HepG2 (cell line): ENCODE data around the gene GAS2L1. TPM values are rescaled to one million over a fixed set of nuclear protein-coding genes. Genes with fewer than 3 reads are reported as not detected.

Experiments
- ARNT ChIP-seq: fragments of 450-650 bp; IDR thresholded peaks from 2 replicates; pipeline ENCODE4 v1.6.1; 2017
- ARNTL ChIP-seq: sonication (generic); formaldehyde crosslinking; IDR thresholded peaks from 2 replicates; pipeline ENCODE4 v1.4.0; 2020; ENCODE audit warnings: mild to moderate bottlenecking, missing genetic modification reagents
- FIP1L1 ChIP-seq: fragments of 200-400 bp; formaldehyde crosslinking; IDR thresholded peaks from 2 replicates; pipeline ENCODE4 v1.6.1; 2018; ENCODE audit warnings: low read depth, mild to moderate bottlenecking, low read length, moderate library complexity, borderline replicate concordance; ENCODE audit not compliant: insufficient read depth
- GABPB1 ChIP-seq: IDR thresholded peaks from 2 replicates; pipeline ENCODE4 v1.6.1; 2016; ENCODE audit warnings: mild to moderate bottlenecking, missing genetic modification reagents, moderate library complexity, missing compliant biosample characterization
- HHEX ChIP-seq: IDR thresholded peaks from 2 replicates; pipeline ENCODE4 v1.6.1; 2016; ENCODE audit warnings: control low read depth
- IKZF5 ChIP-seq: IDR thresholded peaks from 2 replicates; pipeline ENCODE4 v1.6.1; 2018; ENCODE audit warnings: missing genetic modification reagents, mild to moderate bottlenecking, missing compliant biosample characterization
- KDM1A ChIP-seq: IDR thresholded peaks from 2 replicates; pipeline ENCODE4 v1.6.1; 2016; ENCODE audit warnings: missing compliant biosample characterization
- LCORL ChIP-seq, 2 experiments: fragments of 450-650 bp in 1 of 2; sonication (generic) in 1 of 2; formaldehyde crosslinking in 1 of 2; IDR thresholded peaks; 2 replicates each; pipeline versions ENCODE4 v1.5.0 to v1.6.1; 2017 to 2020; ENCODE audit warnings: antibody characterized with exemption in 1 of 2, missing genetic modification reagents in 1 of 2
- MAZ ChIP-seq, 2 experiments: sonication (generic) in 1 of 2; formaldehyde crosslinking in 1 of 2; IDR thresholded peaks; 2 replicates each; pipeline versions ENCODE4 v1.5.0 to v1.6.1; 2012 to 2020; ENCODE audit warnings: low read depth in 2 of 2, mild to moderate bottlenecking in 2 of 2, borderline replicate concordance in 1 of 2, improper control_type of control experiment in 1 of 2, low read length in 1 of 2, missing genetic modification reagents in 1 of 2, moderate library complexity in 1 of 2
- PCBP1 ChIP-seq: fragments of 200-400 bp; formaldehyde crosslinking; IDR thresholded peaks from 2 replicates; pipeline ENCODE4 v1.6.1; 2017; ENCODE audit warnings: mild to moderate bottlenecking, low read depth, low read length, borderline replicate concordance
- SIN3A ChIP-seq: IDR thresholded peaks from 2 replicates; pipeline ENCODE4 v1.6.1; 2011; ENCODE audit warnings: low read depth, mild to moderate bottlenecking, control low read depth, low read length, borderline replicate concordance
- SOX6 ChIP-seq, 2 experiments: fragments of 450-650 bp in 1 of 2; sonication (generic) in 1 of 2; formaldehyde crosslinking in 1 of 2; IDR thresholded peaks; 2 replicates each; pipeline versions ENCODE4 v1.4.0 to v1.6.1; 2017 to 2020; ENCODE audit warnings: antibody characterized with exemption in 1 of 2, mild to moderate bottlenecking in 1 of 2, missing genetic modification reagents in 1 of 2
- STAT5B ChIP-seq: sonication (generic); formaldehyde crosslinking; IDR thresholded peaks from 2 replicates; pipeline ENCODE4 v1.4.0; 2020; ENCODE audit warnings: missing genetic modification reagents
- THRA ChIP-seq: sonication (generic); formaldehyde crosslinking; IDR thresholded peaks from 2 replicates; pipeline ENCODE4 v1.4.0; 2020; ENCODE audit warnings: missing genetic modification reagents, borderline replicate concordance
- ZBTB40 ChIP-seq, 2 experiments: fragments of 450-650 bp in 1 of 2; sonication (generic) in 1 of 2; formaldehyde crosslinking in 1 of 2; IDR thresholded peaks; 2 replicates each; pipeline versions ENCODE4 v1.6.1 to v1.8.0; 2016 to 2022; ENCODE audit warnings: antibody characterized with exemption in 1 of 2, mild to moderate bottlenecking in 1 of 2, missing genetic modification reagents in 1 of 2
- ZNF224 ChIP-seq: sonication (generic); formaldehyde crosslinking; IDR thresholded peaks from 2 replicates; pipeline ENCODE4 v1.5.0; 2020; ENCODE audit warnings: mild to moderate bottlenecking, missing genetic modification reagents
- ZNF792 ChIP-seq: IDR thresholded peaks from 2 replicates; pipeline ENCODE4 v1.6.1; 2016
- polyA plus RNA-seq, 8 experiments: library from polyadenylated mRNA; depleted of rRNA in 3 of 8; stranded (reverse) in 7 of 8; unstranded in 1 of 8; fragments of >200 nt; fragmentation: Illumina TruSeq in 4 of 8; extraction: Trizol in 4 of 8; gene quantifications; 2 replicates each; pipeline versions ENCODE4 v1.2.1 to v1.2.3, GENCODE V29; 2011 to 2016; ENCODE audit warnings: low read depth in 4 of 8, missing spikeins in 1 of 8, mixed read lengths in 1 of 8; ENCODE audit not compliant: insufficient read depth in 1 of 8
- total RNA-seq, 5 experiments: library from RNA; depleted of rRNA; stranded (reverse); fragments of >200 nt; fragmentation: Illumina TruSeq; extraction: Trizol; gene quantifications; 2 replicates each; pipeline ENCODE4 v1.2.3, GENCODE V29; 2016; ENCODE audit warnings: low read depth in 1 of 5

Gene GAS2L1
- total and polyA plus RNA-seq, 2 of the 13 experiments (the other 11 are each of a cell fraction or from before 2014, with no cell fraction given), result 1.8 to 3.3 TPM

- TF ChIP-seq IKZF5 (CRISPR knock-in tag), result no peak
- TF ChIP-seq FIP1L1, result no peak
- TF ChIP-seq HHEX (CRISPR knock-in tag), result no peak
- TF ChIP-seq ZNF224 (CRISPR knock-in tag), result no peak
- peak; percentile 62; the same call in 1 of the 2 replicates for TF ChIP-seq MAZ (IDR thresholded peaks at IDR 0.05; ENCODE audit: borderline replicate concordance, low read depth, low read length)
- TF ChIP-seq MAZ (CRISPR knock-in tag; IDR thresholded peaks at IDR 0.05; ENCODE audit: low read depth), result peak; percentile 8; the same call in 1 of the 2 replicates
- no peak for TF ChIP-seq LCORL (IDR thresholded peaks at IDR 0.05)
- TF ChIP-seq LCORL (CRISPR knock-in tag; IDR thresholded peaks at IDR 0.05), result peak; percentile 76
- TF ChIP-seq THRA (CRISPR knock-in tag), result 0 out of 2 replicates have a peak, but pooled peaks have one; percentile 47
- TF ChIP-seq ZNF792 (CRISPR knock-in tag), result no peak
- no peak for TF ChIP-seq SIN3A
- TF ChIP-seq ARNTL, result no peak
- TF ChIP-seq ZBTB40 (IDR thresholded peaks at IDR 0.05), result no peak
- TF ChIP-seq ZBTB40 (CRISPR knock-in tag; IDR thresholded peaks at IDR 0.05), result no peak
- TF ChIP-seq PCBP1, result 0 out of 2 replicates have a peak, but pooled peaks have one; percentile 63
- peak; percentile 52; the same call in 1 of the 2 replicates for TF ChIP-seq GABPB1
- TF ChIP-seq SOX6 (IDR thresholded peaks at IDR 0.05), result no peak
- peak; percentile 54 for TF ChIP-seq SOX6 (CRISPR knock-in tag; IDR thresholded peaks at IDR 0.05)
- no peak for TF ChIP-seq ARNT
- no peak for TF ChIP-seq KDM1A (CRISPR knock-in tag)
- TF ChIP-seq STAT5B (CRISPR knock-in tag), result no peak
Measured at GRCh38 chr22:29306175-29306834, at the start of gene GAS2L1 (continued).
